HTR-8/SVneo (cell line): ENCODE results near the gene ZNF529.

Experiments used
- DNase-seq: peaks from one replicate; pipeline ENCODE4 v3.0.0; 2011; ENCODE audit warnings: low spot score, mixed read lengths; ENCODE audit not compliant: insufficient read length
- FAIRE-seq: peaks from 2 replicates; lab custom pipeline; 2011; peaks lifted over from hg19 to GRCh38; lab: Jason Lieb, UNC

Gene ZNF529

GRCh38 chr19:36524617-36525016, 48.5 kb downstream of the ZNF529 start:
- no peak for DNase-seq
- no peak for FAIRE-seq

GRCh38 chr19:36514012-36514612, 59.0 kb downstream of the ZNF529 start:
- FAIRE-seq = no peak

GRCh38 chr19:36508325-36508724, 64.8 kb downstream of the ZNF529 start:
- no peak for DNase-seq
- FAIRE-seq = no peak

More at GRCh38 chr19:36514012-36514612, 59.0 kb downstream of the ZNF529 start:
- no peak for DNase-seq

GRCh38 chr19:36501973-36502372, 71.1 kb downstream of the ZNF529 start:
- FAIRE-seq = no peak

GRCh38 chr19:36497001-36497400, 76.1 kb downstream of the ZNF529 start:
- FAIRE-seq (peak; percentile 77), DNase-seq (no peak)

More at GRCh38 chr19:36501973-36502372, 71.1 kb downstream of the ZNF529 start:
- DNase-seq = no peak
